RPMI7951 (cell line): ENCODE measurements around the gene AFP. TPM values are rescaled to one million over a fixed set of nuclear protein-coding genes. Genes with fewer than 3 reads are reported as not detected.

Source experiments
- DNase-seq: peaks from one replicate; pipeline ENCODE4 v3.0.0-alpha.2; 2012; ENCODE audit warnings: low read depth
- total RNA-seq: library from RNA; depleted of rRNA; stranded (reverse); fragments of >200 nt; shearing (Covaris generic); gene quantifications from 2 replicates; pipeline ENCODE4 v1.2.3, GENCODE V29; 2014; rRNA removed

AFP gene
- total RNA-seq, 1 experiment from 2014 or later = 1.8 TPM

DNA sequence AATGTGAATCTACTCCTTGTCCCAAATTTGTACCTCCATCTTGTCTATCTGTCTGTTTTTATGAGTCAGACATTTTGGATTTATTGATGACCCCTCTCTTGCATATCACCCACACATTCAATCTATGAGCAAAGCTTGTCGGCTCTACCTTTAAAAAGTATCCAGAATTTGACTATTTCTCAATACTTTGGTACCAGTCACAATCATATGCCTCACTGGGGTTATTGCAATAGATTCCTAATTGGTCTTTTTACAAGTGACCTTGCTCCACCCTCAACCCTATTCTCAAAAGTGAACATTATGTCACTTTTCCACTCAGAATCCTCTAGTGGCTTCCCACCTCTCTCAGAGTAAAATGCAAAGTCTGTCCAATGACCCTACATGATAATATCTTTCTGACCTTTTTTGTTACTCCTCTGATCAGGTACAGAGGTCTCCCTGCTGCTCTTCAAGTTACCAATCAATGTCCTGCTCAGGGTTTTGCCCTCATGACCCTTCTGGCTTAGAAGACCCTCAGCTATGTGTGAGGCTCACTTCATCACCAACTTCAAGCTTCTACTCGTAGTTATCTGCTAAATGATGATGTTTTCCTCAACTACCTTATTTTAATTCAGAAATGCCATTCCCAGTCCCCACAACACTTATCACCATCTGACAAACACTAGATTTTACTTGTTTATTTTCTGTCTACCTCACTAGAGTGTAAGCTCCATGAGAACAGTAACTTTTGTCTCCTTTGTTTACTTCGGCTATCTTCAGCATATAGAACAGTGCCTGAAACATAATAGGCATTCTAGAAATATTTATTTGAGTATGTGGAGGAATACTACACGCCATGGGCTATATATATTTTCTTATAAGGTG lies 22.4 kb downstream of the AFP start:
- DNase-seq = no peak

DNA sequence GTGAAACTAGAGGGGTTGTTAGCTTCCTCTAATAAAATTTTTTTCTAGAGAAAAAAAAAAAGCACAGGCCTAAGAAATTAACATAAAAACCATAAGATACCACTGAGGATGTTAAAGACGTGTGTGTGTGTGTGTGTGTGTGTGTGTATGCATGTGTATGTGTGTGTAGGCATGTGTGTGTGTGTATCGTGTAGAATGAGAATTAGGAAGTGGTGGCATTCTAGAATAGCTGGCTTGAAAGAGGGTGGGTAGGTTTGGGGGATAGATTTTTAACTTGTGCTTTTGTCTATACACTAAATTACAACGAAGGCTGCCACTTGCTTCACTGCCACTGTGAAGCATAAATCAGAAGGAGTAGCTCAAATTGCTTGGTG lies 23.0 kb downstream of the AFP start:
- DNase-seq = no peak

DNA sequence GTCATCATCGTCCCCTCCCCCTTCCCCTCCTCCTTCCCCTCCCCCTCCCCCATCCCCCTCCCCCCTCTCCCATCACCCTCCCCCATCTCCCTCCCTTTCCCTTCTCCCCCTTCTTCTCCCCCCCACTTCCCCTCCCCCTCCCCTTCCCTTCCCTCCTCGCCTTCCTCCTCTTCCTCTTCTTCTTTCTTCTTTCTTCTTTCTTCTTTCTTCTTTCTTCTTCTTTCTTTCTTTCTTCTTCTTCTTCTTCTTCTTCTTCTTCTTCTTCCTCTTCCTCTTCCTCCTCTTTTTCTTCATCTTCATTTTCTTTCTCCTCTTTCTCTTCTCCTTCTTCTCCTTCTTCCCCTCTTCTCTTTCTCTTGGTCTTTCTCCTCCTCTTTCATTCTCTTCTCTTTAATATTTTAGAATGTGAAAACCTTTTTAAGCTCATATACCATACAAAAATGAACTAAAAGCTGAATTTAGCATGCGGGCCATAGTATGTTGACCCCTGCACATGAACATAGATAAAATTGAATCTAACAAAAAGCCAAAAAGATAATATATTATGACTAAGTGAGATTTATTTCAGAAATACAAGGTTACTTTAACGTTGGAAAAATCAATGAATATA lies 25.0 kb downstream of the AFP start:
- DNase-seq = no peak

DNA sequence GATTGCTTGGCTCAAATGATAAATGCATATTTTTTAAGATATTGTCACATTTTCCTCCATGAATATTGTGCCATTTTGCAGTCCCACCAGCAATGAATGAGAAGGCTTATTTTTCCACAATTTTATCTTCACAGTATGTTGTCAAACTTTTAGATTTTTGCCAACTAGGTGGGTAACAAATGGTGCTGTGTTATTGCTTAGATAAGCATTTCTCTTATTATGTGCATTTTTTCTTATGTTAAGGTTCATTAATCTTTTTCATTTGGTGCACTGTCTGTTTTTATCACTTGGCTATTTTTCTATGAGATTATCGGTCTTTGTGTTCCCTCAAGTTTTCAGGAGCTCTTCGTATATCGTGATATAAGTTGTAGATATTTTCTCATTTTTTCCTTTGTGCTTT lies 32.1 kb downstream of the AFP start:
- DNase-seq = no peak

DNA sequence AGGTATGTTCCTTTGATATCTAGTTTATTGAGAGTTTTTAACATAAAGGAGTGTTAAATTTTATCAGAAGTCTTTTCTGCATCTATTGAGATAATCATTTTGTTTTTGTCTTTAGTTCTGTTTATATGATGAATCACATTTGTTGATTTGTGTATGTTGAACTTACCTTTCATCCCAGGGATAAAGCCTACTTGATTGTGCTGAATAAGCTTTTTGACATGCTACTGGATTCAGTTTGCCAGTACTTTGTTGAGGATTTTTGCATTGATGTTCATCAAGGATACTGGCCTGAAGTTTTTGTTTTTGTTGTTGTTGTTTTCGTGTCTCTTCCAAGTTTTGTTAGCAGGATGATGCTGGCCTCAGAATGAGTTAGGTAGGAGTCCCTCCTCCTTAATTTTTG lies 34.7 kb downstream of the AFP start:
- DNase-seq = no peak

DNA sequence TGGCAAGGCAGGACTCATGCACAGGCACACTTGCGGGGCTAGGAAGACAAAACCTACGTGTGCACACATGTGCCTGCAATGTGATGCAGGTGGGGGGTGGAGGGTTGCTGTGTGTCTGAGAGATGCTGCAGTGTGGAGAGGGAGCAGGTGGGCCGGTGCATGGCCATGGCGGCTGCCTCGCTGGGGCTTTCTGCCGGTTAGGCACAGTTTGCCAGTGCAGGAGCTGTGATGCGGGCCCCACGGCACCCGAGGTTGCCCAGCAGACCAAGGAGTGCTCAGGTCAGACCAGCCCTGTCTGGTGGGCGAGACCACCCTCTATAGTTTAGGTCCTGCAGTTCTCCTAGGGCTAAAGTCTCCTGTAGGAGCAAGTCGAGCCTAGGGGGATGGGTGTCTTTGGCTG lies 41.2 kb downstream of the AFP start:
- DNase-seq = no peak

DNA sequence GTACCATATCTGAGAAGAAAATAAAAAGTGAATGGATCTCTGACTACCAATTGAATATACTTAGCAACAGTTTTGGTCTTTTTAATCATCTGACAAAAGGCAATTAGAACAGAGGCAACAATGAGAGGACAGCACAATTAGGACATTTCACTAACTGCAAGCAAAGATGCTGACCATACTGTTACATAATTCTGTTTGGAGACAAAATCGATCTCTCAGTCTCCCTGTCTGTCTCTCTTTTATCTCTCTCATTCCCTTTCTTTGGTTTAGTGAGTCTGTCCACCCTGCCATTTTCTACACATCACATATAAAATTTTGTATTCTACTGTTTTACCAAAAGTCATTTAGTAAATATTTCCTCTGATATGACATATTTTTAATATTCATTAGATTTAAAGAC lies 43.3 kb downstream of the AFP start:
- DNase-seq = no peak

DNA sequence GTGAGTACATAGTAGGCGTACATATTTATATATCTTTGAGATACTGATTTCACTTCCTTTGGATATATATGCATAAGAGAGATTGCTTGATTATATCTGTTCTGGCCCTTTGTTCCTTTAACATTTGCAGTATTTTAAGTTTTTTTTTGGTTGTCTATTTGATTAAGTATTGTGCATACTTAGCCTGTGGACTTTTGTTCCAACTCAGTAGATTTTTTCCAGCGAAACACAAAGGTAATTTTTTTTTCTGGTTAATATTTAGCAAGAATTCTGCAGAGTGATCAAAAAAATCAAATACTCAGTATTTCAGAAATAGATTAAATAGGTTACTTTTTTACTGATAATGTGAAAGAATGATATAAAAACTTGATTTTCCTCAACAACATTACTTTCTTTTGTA lies 45.3 kb downstream of the AFP start, which contains the start of gene AFM:
Gene AFM, plus strand, starts transcription at position 388 of the 400 bp plus-strand sequence. CDS start 31 bp downstream, outside the sequence.
- DNase-seq = no peak

DNA sequence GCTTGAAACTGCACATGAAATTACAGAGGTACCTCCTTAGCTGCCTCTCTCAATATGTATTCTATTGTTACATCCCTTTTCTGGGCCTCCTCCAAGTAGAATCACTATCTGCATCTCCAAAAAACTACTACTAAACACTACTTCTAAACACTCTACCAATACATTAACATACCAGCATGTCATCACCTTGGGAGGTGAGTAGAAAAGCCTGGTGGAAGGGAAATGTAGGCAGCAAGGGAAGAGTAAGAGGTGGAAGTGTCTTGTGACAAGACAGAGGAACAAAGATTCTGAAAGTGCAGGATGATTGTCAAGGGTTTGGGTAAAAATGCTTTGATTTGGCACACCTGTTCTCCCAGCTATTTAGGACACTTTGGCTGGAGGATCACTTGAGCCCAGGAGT lies 49.1 kb downstream of the AFP start:
- DNase-seq = no peak

DNA sequence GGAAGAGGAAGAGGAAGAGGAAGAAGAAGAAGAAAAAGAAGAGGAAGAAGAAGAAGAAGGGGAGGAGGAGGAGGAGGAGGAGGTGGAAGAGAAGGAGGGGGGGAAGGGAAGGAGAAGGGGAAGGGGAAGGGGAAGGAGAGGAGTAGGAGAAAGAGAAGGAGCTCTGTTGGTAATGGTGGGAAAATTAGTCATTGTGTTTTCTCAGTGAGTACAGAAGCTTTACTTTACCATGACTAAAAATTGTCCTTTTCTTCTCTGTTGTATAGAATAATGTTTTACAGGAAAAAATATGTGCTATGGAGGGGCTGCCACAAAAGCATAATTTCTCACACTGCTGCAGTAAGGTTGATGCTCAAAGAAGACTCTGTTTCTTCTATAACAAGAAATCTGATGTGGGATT lies 49.6 kb downstream of the AFP start:
- no peak for DNase-seq

DNA sequence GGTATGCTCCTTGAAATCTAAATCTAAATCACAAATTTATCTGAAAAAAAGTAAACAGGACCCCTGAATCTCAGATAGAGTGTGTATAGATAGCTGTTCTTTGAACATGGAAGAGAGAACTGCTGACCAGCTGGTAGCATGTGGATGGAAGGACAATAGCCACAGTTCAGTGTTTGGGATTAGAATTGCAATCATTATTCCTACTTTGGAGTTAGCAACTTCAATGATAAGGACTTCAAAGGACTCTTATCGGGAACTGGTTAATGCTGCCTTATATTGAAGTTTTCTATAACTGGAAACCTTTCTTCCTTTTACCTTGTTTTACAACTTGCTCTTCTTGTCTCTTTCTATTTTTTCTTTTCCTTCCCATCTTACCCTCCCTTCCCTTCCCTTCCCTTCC lies 50.5 kb downstream of the AFP start:
- DNase-seq = no peak

DNA sequence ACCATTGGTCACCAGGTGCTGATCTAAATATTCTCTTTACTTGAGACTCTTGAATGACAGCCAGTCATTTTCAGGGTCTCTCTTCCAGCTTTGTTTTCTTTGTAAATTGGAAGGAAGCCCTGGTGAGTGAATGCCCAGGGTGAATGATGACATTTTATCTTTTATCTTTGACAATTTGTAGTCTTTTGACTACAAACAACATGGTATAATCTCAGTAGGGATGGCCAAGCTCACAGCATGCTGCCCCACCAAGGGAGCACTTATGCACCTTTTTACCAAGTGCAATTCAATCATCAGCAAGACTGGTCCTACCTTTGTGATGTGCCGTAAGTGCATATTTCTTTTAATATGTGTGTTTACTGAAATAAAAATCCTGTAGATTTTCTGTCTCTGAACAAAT lies 51.2 kb downstream of the AFP start:
- DNase-seq = no peak

DNA sequence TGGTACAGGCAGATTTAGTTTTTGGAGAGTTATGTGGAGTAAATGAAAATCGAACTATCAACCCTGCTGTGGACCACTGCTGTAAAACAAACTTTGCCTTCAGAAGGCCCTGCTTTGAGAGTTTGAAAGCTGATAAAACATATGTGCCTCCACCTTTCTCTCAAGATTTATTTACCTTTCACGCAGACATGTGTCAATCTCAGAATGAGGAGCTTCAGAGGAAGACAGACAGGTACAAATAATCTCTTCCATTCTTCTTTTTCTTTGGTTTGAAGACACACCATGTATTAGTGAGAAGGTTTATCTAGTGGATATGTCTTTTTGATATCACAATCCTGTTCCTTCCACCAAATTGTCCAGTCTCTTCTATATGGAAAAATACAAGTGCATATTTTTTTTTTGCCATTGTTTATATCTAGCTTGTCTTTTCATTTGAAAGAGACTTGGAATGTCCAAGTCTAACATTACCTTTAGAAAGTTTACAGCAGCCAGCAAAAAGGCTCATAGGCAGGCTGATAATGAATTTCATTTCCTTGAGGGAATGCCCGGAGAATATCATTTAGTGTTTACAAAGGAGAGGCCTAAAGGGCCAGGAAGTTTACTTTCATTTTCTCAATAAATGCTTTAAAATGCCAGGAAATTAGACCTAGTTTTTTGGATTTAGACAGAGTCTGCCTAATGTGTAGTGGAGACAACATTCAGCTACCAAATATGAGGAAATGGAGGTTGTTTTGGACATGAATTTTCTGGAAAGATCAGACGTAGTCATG lies 64.2 kb downstream of the AFP start:
- DNase-seq = peak; percentile 28

DNA sequence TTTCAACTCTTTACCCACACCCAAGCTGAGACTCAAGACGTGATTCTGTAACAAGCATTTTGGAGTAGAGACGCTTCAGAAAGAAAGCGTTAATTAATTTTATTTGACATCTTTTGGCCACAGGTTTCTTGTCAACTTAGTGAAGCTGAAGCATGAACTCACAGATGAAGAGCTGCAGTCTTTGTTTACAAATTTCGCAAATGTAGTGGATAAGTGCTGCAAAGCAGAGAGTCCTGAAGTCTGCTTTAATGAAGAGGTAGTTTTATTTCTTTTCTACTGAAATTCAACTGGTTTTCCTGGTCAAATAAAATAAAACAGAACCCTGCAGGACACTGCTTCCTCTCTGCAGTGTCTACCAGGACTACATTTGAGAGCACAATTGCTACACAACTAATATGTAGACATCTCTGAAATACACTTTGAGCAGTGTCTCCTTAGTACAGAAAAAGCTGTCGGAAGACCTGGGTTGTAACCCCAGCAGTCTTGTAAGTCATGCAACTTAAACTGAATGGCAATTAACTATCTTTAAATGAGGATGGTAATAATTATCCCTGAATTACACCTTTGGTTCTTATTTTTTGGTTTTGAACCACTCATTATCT lies 65.7 kb downstream of the AFP start:
- no peak for DNase-seq

DNA sequence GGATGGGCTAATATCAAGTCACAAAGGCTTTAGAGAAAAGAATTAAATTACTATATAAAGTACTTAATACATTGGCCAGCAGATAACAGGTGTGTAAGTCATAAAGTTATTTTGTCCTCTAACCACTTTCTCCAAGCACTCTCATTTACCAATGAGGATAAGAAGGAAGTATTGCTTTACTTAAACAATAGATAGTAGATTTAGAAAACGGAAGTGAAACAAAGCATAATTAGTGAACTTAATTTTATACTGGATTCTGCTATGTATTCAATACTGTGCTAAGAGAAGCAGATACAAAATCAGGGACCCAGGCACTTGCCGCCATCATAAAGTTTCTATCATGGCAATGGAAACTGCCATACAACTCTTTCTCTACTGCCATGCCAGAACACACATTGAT lies 69.5 kb downstream of the AFP start:
- DNase-seq = no peak

Other genes with a start within 250 kb of the AFP start
- 24.1 and 25.4 TPM in 2 replicates for gene ANKRD17, start 177.4 kb upstream of the AFP start, total RNA-seq
- gene ALB, start 31.9 kb upstream of the AFP start, total RNA-seq = not detected in 2 replicates
- under 0.01 and 0.10 TPM in 2 replicates for gene AFM, start 45.5 kb downstream of the AFP start, total RNA-seq
- under 0.01 and 0.12 TPM in 2 replicates for gene RASSF6, start 184.2 kb downstream of the AFP start, total RNA-seq